ACC112 (cell line): ENCODE measurements around the gene ARR3.

Experiments used
- H2AFZ ChIP-seq: fragments of 200-600 bp; sonication (generic); one replicate; pipeline ENCODE4 v1.6.0; 2017; ENCODE audit warnings: antibody characterized with exemption, low read length; ENCODE audit not compliant: unreplicated experiment
- H3K27ac ChIP-seq: fragments of 200-600 bp; sonication (generic); 2 replicates; pipeline ENCODE4 v1.5.1; 2014; ENCODE audit warnings: low read depth, mild to moderate bottlenecking, antibody characterized with exemption, low read length, moderate library complexity
- H3K27me3 ChIP-seq: fragments of 200-600 bp; sonication (generic); 2 replicates; pipeline ENCODE4 v1.6.1; 2014; ENCODE audit warnings: mild to moderate bottlenecking, antibody characterized with exemption, low read length, moderate library complexity, mixed read lengths; ENCODE audit not compliant: insufficient read depth
- H3K36me3 ChIP-seq: fragments of 200-600 bp; sonication (generic); 2 replicates; pipeline ENCODE4 v1.6.1; 2016; ENCODE audit warnings: mild to moderate bottlenecking, antibody characterized with exemption, low read length, moderate library complexity, mixed read lengths; ENCODE audit not compliant: insufficient read depth
- H3K4me1 ChIP-seq: fragments of 200-600 bp; sonication (generic); one replicate; pipeline ENCODE4 v1.6.1; 2016; ENCODE audit warnings: low read length, mixed read lengths; ENCODE audit not compliant: insufficient read depth, unreplicated experiment, control insufficient read depth
- H3K4me3 ChIP-seq: fragments of 200-600 bp; sonication (generic); 2 replicates; pipeline ENCODE4 v1.5.1; 2014; ENCODE audit warnings: mild to moderate bottlenecking, low read depth, low read length
- H3K79me2 ChIP-seq: fragments of 200-600 bp; sonication (generic); one replicate; pipeline ENCODE4 v1.6.0; 2016; ENCODE audit warnings: low read length; ENCODE audit not compliant: control insufficient read depth, unreplicated experiment, insufficient read depth

ARR3 gene

GRCh38 chrX:70324326-70324725 lies 56.2 kb downstream of the ARR3 start:
- H2AFZ ChIP-seq = no peak overlapping the region
- H3K36me3 ChIP-seq = 0 out of 2 replicates have a peak, but pooled peaks cover 4% of the 10 kb centered on the region
- H3K4me3 ChIP-seq = no peak overlapping the region
- no peak overlapping the region for H3K27ac ChIP-seq
- no peaks in the 10 kb centered on the region for H3K27me3 ChIP-seq
- H3K79me2 ChIP-seq = peaks cover 18% of the 10 kb centered on the region
- H3K4me1 ChIP-seq = no peaks in the 10 kb centered on the region

GRCh38 chrX:70331161-70331560 lies 63.0 kb downstream of the ARR3 start:
- no peaks in the 10 kb centered on the region for H3K27me3 ChIP-seq
- peaks cover 8% of the 10 kb centered on the region for H3K79me2 ChIP-seq
- no peaks in the 10 kb centered on the region for H3K4me1 ChIP-seq
- no peak overlapping the region for H3K27ac ChIP-seq
- H3K36me3 ChIP-seq = 0 out of 2 replicates have a peak, but pooled peaks cover 4% of the 10 kb centered on the region
- H2AFZ ChIP-seq = no peak overlapping the region
- no peak overlapping the region for H3K4me3 ChIP-seq
